ENCODE measurements around the gene ATP8A2.

DNA sequence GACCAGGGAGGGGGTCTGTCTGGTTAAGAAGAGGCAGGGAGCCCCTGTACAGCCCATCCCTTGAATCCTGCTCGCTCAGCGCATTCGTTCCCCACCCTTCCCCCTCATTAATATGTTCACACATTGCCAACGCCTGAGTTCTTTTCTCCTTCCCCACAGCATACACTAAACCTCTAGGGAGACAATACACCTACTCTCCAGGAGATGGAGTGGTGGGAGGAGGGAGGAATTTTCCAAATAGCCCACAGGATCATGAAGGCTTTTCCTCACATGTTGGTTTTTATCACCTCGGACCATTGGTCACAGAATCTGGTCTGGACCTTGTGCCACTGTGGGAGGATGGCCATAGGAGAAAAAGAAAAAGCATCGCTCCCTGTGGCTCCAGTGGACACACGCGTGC, 385.1 kb downstream of the ATP8A2 start:
- TF ChIP-seq YY1 (IDR thresholded peaks at IDR 0.05; ENCODE audit: low read depth, low read length): no peak
- TF ChIP-seq RFX5 (IDR thresholded peaks at IDR 0.05; ENCODE audit: borderline replicate concordance, low read depth, low read length): no peak
- no peak for TF ChIP-seq POLR2AphosphoS5 (IDR thresholded peaks at IDR 0.05; ENCODE audit: low read depth, low read length)
- TF ChIP-seq HDAC6 (IDR thresholded peaks at IDR 0.05; ENCODE audit: low read depth, low read length): no peak
- TF ChIP-seq, protein P1, sequence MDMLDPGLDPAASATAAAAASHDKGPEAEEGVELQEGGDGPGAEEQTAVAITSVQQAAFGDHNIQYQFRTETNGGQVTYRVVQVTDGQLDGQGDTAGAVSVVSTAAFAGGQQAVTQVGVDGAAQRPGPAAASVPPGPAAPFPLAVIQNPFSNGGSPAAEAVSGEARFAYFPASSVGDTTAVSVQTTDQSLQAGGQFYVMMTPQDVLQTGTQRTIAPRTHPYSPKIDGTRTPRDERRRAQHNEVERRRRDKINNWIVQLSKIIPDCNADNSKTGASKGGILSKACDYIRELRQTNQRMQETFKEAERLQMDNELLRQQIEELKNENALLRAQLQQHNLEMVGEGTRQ (IDR thresholded peaks at IDR 0.05; ENCODE audit: low read length): no peak
- TF ChIP-seq SP1 (IDR thresholded peaks at IDR 0.05; ENCODE audit: low read depth, low read length): no peak
- TF ChIP-seq, protein P2, sequence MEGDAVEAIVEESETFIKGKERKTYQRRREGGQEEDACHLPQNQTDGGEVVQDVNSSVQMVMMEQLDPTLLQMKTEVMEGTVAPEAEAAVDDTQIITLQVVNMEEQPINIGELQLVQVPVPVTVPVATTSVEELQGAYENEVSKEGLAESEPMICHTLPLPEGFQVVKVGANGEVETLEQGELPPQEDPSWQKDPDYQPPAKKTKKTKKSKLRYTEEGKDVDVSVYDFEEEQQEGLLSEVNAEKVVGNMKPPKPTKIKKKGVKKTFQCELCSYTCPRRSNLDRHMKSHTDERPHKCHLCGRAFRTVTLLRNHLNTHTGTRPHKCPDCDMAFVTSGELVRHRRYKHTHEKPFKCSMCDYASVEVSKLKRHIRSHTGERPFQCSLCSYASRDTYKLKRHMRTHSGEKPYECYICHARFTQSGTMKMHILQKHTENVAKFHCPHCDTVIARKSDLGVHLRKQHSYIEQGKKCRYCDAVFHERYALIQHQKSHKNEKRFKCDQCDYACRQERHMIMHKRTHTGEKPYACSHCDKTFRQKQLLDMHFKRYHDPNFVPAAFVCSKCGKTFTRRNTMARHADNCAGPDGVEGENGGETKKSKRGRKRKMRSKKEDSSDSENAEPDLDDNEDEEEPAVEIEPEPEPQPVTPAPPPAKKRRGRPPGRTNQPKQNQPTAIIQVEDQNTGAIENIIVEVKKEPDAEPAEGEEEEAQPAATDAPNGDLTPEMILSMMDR (IDR thresholded peaks at IDR 0.05; ENCODE audit: control extremely low read depth in 1 of 3, insufficient read depth in 1 of 3, low read depth in 1 of 3, low read length in 3 of 3): peak in 2 of 3 experiments; percentile 23 to 42; a peak in 2 of 4 replicates
- TF ChIP-seq CHD2 (IDR thresholded peaks at IDR 0.05; ENCODE audit: low read length): no peak
- TF ChIP-seq SIX5 (IDR thresholded peaks at IDR 0.05; ENCODE audit: low read depth, low read length): no peak
- no peak for TF ChIP-seq EZH2 (IDR thresholded peaks at IDR 0.05; ENCODE audit: low read depth, low read length, severe bottlenecking)
- TF ChIP-seq MAFK (IDR thresholded peaks at IDR 0.05; ENCODE audit: low read depth, low read length): 0 out of 2 replicates have a peak, but pooled peaks have one; percentile 28
- no peak for TF ChIP-seq CHD1 (IDR thresholded peaks at IDR 0.05; ENCODE audit: low read depth, low read length)

Measured in H1 (cell line).